Activated CD4-positive, CD25-positive, alpha-beta regulatory T cell treated with anti-CD3 and anti-CD28 coated beads, Interleukin-2, amount 50 U/mL, for 24 hours (primary cell): ENCODE results near the gene S100A8.

Experiments
- ATAC-seq, 2 donors: fragments of 150-1000 bp; cut with Tn5 transposase; one replicate each; pipeline ENCODE4 v1.10.0; 2021; ENCODE audit warnings: mild to moderate bottlenecking in 1 of 2, moderate library complexity in 1 of 2

S100A8 gene

GRCh38 chr1:153345187-153346076 lies 45.4 kb downstream of the S100A8 start:
- ATAC-seq = peak in 1 of 2 donors; percentile 22

DNA sequence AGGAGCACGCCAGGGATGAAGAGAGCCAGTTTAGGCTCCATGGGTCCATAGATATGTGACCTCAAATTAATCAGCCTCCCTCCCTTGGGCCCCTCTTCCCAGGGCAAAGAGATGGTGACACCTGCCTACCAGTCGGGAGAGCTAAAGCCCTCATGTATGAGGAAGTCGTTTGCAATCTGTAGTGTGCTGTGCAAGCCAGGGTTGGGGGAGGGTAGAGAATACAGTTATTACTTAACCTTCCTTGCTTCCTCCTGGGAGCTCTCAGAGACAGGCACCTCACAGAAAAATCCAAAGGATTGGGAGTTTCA lies 46.2 kb downstream of the S100A8 start:
- ATAC-seq = no peak

DNA sequence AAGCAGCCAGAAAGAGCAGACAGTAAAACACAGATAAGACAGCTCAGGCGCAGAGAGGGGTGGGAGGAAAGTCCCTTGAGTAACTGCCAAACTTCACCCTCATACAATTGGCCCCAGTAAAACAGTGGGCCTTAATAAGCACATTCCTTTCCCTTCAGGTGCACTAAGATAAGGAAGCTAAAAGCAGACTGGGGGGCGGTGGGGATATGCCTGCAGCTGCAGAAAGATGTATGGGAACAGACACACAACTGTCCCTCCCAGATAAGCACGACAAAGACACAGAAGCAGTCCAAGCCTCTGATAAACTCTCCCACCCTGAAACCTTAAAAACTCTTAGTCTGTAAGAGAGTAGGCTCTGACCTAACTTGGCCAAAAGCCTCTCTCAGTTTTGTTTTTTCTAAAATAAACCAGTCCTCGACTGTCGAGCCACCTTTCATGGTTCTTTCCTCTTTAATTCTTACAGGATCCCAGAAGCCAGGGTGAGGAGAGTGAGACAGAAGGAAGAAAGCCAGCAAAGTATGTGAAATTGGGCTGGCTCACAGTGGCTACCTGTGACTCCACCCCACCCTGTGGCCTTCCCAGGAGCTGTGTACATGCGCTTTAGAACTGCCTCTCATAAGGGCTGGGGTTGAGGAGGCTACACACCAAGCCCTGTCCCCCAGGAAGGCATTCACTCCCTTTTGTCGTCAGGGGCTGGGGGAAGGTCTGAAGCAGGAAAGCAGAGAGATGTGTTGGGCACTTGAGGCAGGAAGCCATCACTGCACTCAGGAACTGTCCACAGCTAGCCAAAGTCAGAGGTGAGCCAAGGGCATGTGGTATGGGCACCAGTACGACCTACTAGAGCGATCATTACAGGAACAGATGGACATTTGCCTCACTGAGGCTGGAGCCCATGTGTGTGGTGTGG lies 46.8 kb downstream of the S100A8 start:
- ATAC-seq = no peak

DNA sequence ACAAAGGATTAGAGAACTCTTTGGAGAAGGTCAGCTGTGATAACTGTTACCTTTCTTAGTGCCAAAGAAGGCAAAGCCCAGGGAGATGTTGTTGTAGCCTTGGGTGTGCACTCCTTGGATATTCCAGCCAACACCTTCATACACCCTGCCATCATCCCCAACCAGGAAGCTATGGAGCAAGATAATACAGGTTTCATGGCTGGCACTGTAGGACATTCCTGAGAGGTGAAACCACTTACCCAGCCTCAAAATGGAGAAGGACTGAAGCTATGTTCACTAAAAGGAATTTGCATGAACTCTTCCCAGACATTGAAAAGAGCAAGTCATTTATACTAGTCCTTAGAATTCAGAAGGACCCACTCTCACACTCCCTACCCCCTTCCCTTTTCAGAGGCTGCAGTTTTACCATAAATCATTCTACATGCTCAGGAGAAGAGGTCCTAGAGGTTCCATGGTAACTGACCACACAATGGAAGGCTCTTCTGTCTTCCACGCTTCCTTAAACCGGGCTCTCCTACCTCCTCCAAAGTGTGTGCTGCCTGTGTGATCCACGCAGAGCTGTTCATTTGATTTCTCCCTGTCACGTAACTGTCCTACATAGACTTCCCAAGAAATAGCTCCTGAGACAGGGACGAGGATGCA lies 47.7 kb downstream of the S100A8 start:
- no peak for ATAC-seq

- ATAC-seq = no peak
Observed at GRCh38 chr1:153342178-153342577, 48.7 kb downstream of the S100A8 start.

- ATAC-seq = no peak
Observed at GRCh38 chr1:153341431-153341934, 49.4 kb downstream of the S100A8 start.

- ATAC-seq = no peak
Observed at GRCh38 chr1:153340356-153340755, 50.5 kb downstream of the S100A8 start.
